GM19438 (cell line): ENCODE measurements around the gene MTURN.
"Not testable (repeated sequence)": the region's sequence is repeated elsewhere in the genome, so short reads cannot be mapped to it uniquely, and the experiment has no call there.

Source experiments
- ATAC-seq: cut with Tn5 transposase; IDR thresholded peaks from one replicate; pipeline ENCODE4 v1.9.1; 2021; ENCODE audit warnings: low read depth; ENCODE audit not compliant: unreplicated experiment

The MTURN gene

GRCh38 chr7:30134611-30135300 is at the start of gene MTURN:
Gene MTURN, plus strand, starts transcription at chr7:30134986. Its CDS starts 151 bp downstream, at chr7:30135137.
- ATAC-seq, result peak; percentile 84

GRCh38 chr7:30086529-30086928 is 48.3 kb upstream of the MTURN start:
- no peak for ATAC-seq

DNA sequence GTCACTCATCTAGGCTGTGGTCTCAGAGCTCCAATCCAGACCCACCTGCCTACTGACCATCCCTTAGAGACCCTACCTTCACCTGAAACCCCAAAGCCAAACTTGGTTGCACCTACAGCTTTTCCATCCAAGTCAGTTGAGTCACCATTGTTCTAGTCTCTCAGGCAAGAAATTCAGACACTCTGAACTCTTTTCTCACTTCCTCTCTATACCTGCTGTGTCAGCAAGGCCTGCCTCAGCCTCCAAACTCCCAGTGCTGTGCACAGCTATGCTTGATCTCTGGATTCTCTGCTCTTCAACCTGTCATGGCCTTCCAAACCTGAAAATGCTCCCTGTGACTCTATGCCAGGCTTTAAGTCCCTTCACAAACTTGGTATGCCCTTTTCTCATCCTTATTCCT is 47.4 kb upstream of the MTURN start:
- ATAC-seq, result no peak

GRCh38 chr7:30088362-30088761 is 46.4 kb upstream of the MTURN start:
- ATAC-seq, result no peak

- no peak for ATAC-seq
Observed at GRCh38 chr7:30090111-30090510, 44.7 kb upstream of the MTURN start.

GRCh38 chr7:30091491-30091912 is 43.3 kb upstream of the MTURN start:
- ATAC-seq, result no peak

DNA sequence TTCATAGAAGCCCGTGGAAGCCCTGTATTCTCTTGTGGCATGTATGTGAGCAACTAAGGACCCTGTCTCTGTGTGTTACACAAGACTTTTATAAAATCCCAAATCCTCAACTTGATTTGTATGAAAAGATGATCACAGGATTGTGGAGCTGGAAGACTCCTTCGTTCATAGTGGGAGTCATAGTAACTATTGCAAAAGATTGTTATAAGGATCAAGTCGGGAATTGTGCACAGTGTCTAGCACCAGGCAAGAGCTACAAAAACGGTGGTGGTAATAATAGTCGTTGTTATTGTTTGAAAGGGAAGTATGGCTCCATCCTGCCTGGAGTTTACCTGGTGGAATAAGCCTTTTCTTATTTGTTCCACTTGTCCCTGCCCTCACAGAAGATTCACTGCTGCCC is 42.8 kb upstream of the MTURN start:
- ATAC-seq, result no peak

GRCh38 chr7:30093420-30093952 is 41.3 kb upstream of the MTURN start:
- ATAC-seq, result no peak

DNA sequence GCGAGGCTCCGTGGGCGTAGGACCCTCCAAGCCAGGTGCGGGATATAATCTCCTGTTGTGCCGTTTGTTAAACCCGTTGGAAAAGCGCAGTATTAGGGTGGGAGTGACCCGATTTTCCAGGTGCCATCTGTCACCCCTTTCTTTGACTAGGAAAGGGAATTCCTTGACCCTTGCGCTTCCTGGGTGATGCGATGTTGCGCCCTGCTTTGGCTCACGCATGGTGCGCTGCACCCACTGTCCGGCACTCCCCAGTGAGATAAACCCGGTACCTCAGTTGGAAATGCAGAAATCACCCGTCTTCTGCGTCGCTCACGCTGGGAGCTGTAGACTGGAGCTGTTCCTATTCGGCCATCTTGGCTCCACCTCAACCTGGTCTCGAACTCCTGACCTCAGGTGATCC is 36.2 kb upstream of the MTURN start:
- not testable (repeated sequence) for ATAC-seq

- ATAC-seq, result no peak
Observed at GRCh38 chr7:30102281-30102680, 32.5 kb upstream of the MTURN start.

DNA sequence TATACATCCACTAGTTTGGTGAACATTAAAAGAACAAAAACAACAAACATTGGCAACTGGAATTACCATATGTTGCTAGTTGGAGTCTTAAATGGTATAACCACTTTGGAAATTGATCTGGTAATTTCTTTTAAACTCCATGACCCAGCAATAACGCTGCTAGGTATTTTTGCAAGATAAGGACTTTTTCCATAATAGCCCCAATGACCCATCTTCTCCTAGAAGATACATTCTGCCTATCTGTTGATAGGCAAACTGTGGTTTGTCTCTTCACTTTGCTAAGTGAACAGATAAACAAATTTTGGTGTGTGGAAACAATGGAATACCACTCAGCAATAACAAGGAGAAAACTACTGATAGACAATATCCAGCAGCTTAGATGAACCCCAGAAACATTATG is 30.6 kb upstream of the MTURN start:
- no peak for ATAC-seq

DNA sequence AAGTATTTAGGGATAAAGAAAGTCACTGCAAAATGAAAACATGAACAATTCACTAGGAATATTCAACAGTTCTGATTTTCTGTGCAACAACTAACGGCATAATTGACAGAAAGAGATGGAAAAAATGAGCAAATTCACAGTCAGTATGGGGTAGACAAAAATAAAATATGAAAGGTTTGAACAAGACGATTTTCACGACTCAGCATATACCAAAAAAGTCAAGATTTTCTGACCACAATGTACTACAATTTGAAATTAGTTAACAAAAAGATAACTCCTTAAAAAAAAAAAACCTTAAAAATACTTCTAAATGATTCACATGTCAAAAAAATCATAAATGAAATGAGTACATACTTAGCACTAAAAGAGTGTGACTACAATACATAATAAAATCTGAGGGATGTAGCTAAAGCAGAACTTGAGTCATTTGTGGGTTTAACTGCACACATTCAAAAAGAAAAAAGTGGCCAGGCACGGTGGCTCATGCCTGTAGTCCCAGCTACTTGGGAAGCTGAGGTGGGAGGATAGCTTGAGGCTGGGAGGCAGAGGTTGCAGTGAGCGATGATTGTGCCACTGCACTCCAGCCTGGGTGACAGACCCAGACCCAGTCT is 22.6 kb upstream of the MTURN start:
- ATAC-seq, result no peak

GRCh38 chr7:30113144-30113543 is 21.6 kb upstream of the MTURN start:
- no peak for ATAC-seq

- ATAC-seq, result no peak
Observed at GRCh38 chr7:30114536-30115238, 20.1 kb upstream of the MTURN start.

DNA sequence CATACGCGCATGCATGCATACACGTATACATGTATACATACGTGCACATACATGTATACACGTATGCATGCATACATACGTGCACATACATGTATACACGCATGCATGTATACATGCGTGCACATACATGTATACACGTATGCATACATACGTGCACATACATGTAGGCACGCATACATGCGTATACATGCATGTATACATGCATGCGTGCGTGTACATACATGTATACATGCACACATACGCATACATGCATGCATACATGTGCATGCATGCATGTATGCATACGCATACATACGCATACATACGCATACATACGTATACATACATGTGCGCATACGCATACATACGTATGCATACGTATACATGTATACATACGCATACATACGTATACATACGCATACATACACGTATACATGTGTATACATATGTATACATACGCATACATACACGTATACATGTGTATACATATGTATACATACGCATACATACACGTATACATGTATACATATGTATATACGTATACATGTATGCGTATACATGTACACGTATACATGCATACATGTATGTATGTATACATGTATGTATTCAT is 19.0 kb upstream of the MTURN start:
- ATAC-seq, result no peak

DNA sequence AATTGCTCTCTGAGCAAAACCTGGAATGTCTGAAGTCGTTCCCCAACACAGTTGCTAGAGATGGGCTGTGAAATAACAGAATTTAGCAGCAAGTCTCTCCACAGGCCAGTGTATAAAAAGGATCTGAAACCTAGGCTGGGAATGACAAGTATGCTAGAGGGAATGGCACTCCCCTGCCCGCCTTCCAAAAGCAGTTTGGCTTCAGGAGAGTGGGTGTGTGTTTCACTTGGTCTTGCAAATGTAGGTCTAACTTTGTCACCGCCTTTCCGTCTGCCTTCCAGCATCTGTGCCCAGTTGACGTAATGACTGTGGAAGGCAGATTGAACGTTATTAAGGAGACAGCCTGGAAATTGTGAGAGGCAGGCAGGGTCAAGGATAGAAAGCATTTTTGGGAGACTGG is 18.0 kb upstream of the MTURN start:
- no peak for ATAC-seq

DNA sequence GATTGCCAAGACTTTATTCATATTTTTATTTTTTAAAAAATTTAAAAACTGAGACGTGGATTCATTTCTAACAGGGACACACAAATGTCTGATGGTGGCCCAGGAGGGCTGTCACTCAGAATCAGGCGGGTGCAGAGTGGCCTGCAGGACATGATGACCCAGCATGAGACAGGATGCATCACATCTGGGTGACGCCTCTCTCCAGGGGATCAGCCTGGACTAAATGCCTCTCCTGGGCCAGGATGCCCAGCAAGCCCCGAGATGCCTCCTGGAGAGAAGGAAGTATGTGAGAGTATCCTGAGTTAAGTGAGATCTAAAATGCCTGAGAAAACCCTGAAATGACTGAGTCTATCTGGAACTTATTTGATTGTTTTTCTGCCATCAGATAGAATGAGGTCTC is 16.9 kb upstream of the MTURN start:
- ATAC-seq, result no peak

DNA sequence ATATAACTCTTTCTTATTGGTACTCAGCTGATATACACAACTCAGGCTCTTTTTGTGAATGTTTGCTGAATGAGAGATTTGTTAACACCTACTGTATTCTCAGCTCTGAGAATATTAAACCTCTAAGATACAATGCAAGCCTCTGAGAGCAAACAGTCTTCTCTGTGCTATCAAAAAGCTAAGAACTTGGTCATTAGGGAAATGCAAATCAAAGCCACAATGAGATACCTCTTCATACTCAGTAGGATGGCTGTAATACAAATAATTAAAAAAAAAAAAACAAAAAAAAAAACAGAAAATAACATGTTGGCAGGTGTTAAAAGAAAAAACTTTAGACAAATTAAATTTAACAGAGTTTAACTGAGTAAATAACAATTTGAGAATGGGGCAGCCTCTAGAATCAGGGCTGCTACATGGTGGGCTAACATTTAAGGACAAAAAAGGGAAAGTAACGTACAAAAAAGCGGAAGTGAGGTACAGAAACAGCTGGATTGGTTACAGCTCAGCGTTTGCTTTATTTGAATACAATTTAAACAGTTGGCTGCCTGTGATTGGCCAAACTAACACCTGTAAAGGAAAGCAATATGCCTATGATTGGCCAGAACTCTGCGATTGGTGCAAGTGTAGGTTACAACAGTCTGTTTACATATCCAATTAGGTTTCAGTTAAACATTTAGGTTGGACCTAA is 14.8 kb upstream of the MTURN start:
- ATAC-seq, result no peak

DNA sequence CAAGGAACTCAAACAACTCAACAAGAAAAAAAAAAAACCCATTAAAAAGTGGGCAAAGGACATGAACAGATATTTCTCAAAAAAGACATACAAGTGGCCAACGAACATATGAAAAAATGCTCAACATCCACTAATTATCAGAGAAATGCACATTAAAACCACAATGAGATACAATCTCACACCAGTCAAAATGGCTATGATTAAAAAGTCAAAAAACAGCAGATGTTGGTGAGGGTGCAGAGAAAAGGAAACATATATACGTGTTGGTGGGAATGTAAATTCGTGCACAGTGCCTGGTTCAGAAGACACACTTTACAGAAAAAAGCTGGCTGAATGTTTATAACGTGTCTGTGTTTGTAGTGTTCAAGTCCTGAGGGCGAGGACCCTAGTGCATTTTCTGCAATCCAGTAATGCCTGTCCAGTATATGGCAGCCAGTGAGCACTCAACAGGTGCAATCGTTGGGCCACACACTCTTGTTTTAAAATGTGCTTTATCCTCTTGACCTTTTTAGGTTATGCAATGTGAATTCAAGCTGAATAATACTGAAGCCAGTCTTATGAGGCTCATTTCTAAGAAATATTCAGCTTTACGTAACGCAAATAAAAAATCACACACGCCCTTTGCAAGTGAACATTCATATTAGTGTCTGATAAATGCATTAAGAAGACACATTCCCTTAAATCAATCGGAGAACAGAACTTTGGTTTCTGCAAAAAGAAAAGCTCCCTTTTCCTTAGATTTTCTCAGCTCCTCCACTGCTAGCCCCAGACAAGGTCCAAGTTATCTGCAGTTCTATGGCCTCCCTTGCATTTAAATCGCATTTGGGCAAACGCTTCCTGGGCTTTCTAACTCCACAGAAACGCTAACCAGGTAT is 813 bp upstream of the MTURN start:
- no peak for ATAC-seq
